K562 (cell line): ENCODE results near the gene DYNC1H1. TPM values are rescaled to one million over a fixed set of nuclear protein-coding genes. Genes with fewer than 3 reads are reported as not detected.

ENCODE experiments used
- BMI1 ChIP-seq: fragments of 150-350 bp; IDR thresholded peaks from 2 replicates; pipeline ENCODE4 v1.6.1; 2014; ENCODE audit warnings: low read length
- CBX5 ChIP-seq: IDR thresholded peaks from 2 replicates; pipeline ENCODE4 v1.6.1; 2014; ENCODE audit warnings: low read depth, borderline replicate concordance
- CHD7 ChIP-seq: fragments of 200-600 bp; sonication (generic); IDR thresholded peaks from one replicate; pipeline ENCODE4 v1.6.1; 2012; ENCODE audit warnings: mild to moderate bottlenecking, low read depth, low read length, inconsistent platforms
- EHMT2 ChIP-seq: fragments of 450-650 bp; IDR thresholded peaks from 2 replicates; pipeline ENCODE4 v1.6.1; 2018; ENCODE audit warnings: antibody characterized with exemption
- HDAC3 ChIP-seq: fragments of 450-650 bp; IDR thresholded peaks from 2 replicates; pipeline ENCODE4 v1.6.1; 2018; ENCODE audit warnings: borderline replicate concordance, mild to moderate bottlenecking, moderate library complexity; ENCODE audit not compliant: partially characterized antibody
- HMG20B ChIP-seq: fragments of 250-450 bp; sonication (Bioruptor Pico); IDR thresholded peaks from 2 replicates; pipeline ENCODE4 v1.5.0; 2021; ENCODE audit warnings: mild to moderate bottlenecking
- NELFE ChIP-seq: IDR thresholded peaks from 2 replicates; pipeline ENCODE4 v1.6.1; 2011; ENCODE audit warnings: mild to moderate bottlenecking; ENCODE audit not compliant: insufficient read depth, insufficient read length
- POLR2B ChIP-seq: fragments of 450-650 bp; IDR thresholded peaks from 2 replicates; pipeline ENCODE4 v1.6.1; 2018; ENCODE audit warnings: low read depth; ENCODE audit not compliant: partially characterized antibody
- TGIF2 ChIP-seq: sonication (generic); formaldehyde crosslinking; IDR thresholded peaks from 2 replicates; pipeline ENCODE4 v1.8.1; 2022; ENCODE audit warnings: mild to moderate bottlenecking, missing genetic modification reagents, moderate library complexity
- ZFX ChIP-seq: sonication (generic); formaldehyde crosslinking; IDR thresholded peaks from 2 replicates; pipeline ENCODE4 v1.8.0; 2022; ENCODE audit warnings: mild to moderate bottlenecking, missing genetic modification reagents, moderate library complexity
- ZNF175 ChIP-seq: fragments of 200-800 bp; sonication (Bioruptor generic); IDR thresholded peaks from 2 replicates; pipeline ENCODE4 v1.6.1; 2016; ENCODE audit warnings: low read depth, mild to moderate bottlenecking, missing genetic modification characterization, missing compliant biosample characterization
- ZNF212 ChIP-seq: fragments of 450-650 bp; formaldehyde crosslinking; IDR thresholded peaks from 2 replicates; pipeline ENCODE4 v1.4.0; 2020; ENCODE audit warnings: mild to moderate bottlenecking
- ZNF347 ChIP-seq: fragments of 450-650 bp; formaldehyde crosslinking; IDR thresholded peaks from 2 replicates; pipeline ENCODE4 v1.4.0; 2020; ENCODE audit warnings: low read depth, mild to moderate bottlenecking, moderate library complexity
- ZNF699 ChIP-seq: fragments of 250-450 bp; sonication (Bioruptor Pico); IDR thresholded peaks from 2 replicates; pipeline ENCODE4 v1.8.0; 2021; ENCODE audit warnings: mild to moderate bottlenecking, moderate library complexity; ENCODE audit not compliant: insufficient replicate concordance
- ZNF764 ChIP-seq: fragments of 250-450 bp; sonication (Bioruptor Pico); IDR thresholded peaks from 2 replicates; pipeline ENCODE4 v1.4.0; 2020; ENCODE audit warnings: low read depth, mild to moderate bottlenecking, moderate library complexity
- polyA plus RNA-seq, 8 experiments: library from polyadenylated mRNA; depleted of rRNA in 4 of 8; stranded (reverse) in 5 of 8; unstranded in 3 of 8; fragments of >200 nt; fragmentation: Nextera tagmentation in 2 of 8; fragmentation: Illumina TruSeq in 1 of 8; extraction: Ambion mirVana in 2 of 8; extraction: Trizol in 1 of 8; gene quantifications; 2 replicates each; pipeline versions ENCODE4 v1.2.1 to v1.2.3, GENCODE V29; 2011 to 2014; ENCODE audit warnings: inconsistent platforms in 1 of 8, missing spikeins in 1 of 8
- total RNA-seq, 7 experiments: library from RNA; depleted of rRNA in 6 of 7; stranded (reverse); fragments of >200 nt in 6 of 7; fragmentation: Illumina TruSeq in 2 of 7; extraction: Trizol in 2 of 7; gene quantifications; 2 replicates each; pipeline versions ENCODE4 v1.2.1 to v1.2.3, GENCODE V29; 2011 to 2021; ENCODE audit warnings: low replicate concordance in 1 of 7
- TF ChIP-seq, protein P1 (sequence below): IDR thresholded peaks from 3 replicates; pipeline ENCODE4 v1.6.1; 2011; ENCODE audit warnings: borderline replicate concordance, mild to moderate bottlenecking; ENCODE audit not compliant: insufficient read length, insufficient read depth

Gene DYNC1H1
- total and polyA plus RNA-seq, 9 of the 15 experiments (the other 6 are each of a cell fraction or from before 2014, with no cell fraction given) = 31.9 to 335 (median 115) TPM

DNA sequence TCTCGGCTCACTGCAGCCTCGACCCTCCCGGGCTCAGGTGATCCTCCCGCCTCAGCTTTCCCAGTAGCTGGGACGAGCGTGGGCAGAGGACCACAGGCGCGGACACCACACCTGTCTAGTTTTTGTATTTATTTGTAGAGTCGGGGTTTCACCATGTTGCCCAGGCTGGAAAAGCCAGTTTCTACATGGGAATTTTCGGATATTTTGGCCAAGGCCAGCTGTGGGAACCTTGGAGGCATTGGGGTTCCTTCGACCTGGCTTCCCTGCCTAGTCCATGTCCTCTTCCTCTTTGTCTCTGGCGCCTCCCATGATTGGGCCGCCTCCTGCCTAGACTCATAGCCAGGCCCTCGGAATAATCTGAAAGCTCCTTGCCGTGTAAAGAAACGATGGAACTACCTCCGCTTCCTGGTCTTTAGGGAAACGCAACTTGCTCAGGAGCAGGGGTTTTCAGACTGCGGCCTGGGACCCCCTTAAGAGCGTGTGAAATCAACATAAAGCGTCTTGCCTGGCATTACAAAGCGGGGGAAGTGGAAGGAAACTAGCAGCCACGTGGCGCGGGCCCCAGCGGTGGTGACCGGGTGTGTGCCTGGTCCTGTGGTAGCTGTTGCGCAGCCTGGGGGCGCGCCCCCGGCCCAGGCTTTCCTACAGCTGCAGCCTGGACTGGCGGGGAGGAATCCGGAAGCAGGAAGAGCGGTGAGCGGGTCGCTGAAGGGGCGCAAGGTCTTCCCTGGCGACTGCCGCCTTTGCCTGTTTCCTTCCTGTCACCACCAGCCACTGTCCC is 123.8 kb downstream of the DYNC1H1 start (continued):
- no peak for TF ChIP-seq HDAC3
- TF ChIP-seq, protein P1, sequence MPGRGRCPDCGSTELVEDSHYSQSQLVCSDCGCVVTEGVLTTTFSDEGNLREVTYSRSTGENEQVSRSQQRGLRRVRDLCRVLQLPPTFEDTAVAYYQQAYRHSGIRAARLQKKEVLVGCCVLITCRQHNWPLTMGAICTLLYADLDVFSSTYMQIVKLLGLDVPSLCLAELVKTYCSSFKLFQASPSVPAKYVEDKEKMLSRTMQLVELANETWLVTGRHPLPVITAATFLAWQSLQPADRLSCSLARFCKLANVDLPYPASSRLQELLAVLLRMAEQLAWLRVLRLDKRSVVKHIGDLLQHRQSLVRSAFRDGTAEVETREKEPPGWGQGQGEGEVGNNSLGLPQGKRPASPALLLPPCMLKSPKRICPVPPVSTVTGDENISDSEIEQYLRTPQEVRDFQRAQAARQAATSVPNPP = no peak
- TF ChIP-seq ZNF212 (CRISPR knock-in tag) = no peak
- no peak for TF ChIP-seq CBX5
- TF ChIP-seq ZFX (CRISPR knock-in tag) = peak; percentile 73
- no peak for TF ChIP-seq NELFE
- TF ChIP-seq CHD7 = no peak
- no peak for TF ChIP-seq ZNF699 (CRISPR knock-in tag)
- no peak for TF ChIP-seq EHMT2
- TF ChIP-seq BMI1 = no peak
- no peak for TF ChIP-seq ZNF764 (CRISPR knock-in tag)
- no peak for TF ChIP-seq ZNF347 (CRISPR knock-in tag)
- no peak for TF ChIP-seq POLR2B
- 0 out of 2 replicates have a peak, but pooled peaks have one; percentile 51 for TF ChIP-seq TGIF2 (CRISPR knock-in tag)
- no peak for TF ChIP-seq HMG20B (CRISPR knock-in tag)
- TF ChIP-seq ZNF175 = 0 out of 2 replicates have a peak, but pooled peaks have one; percentile 36
